ENCODE results near the gene LRRC3. TPM values are rescaled to one million over a fixed set of nuclear protein-coding genes. Genes with fewer than 3 reads are reported as not detected.
"Not testable (repeated sequence)": the region's sequence is repeated elsewhere in the genome, so short reads cannot be mapped to it uniquely, and the experiment has no call there.

LRRC3 gene
- total RNA-seq, 3 donors from 2014 or later, result 2.1 to 17.9 (median 2.7) TPM

- H3K9me3 ChIP-seq, result no peaks in the 10 kb centered on the region
- no peaks in the 10 kb centered on the region for H3K36me3 ChIP-seq (ENCODE audit: low read depth)
- intact Hi-C loops (cut with DNase I, micrococcal nuclease), result no loop called here
- TF ChIP-seq, protein P1, sequence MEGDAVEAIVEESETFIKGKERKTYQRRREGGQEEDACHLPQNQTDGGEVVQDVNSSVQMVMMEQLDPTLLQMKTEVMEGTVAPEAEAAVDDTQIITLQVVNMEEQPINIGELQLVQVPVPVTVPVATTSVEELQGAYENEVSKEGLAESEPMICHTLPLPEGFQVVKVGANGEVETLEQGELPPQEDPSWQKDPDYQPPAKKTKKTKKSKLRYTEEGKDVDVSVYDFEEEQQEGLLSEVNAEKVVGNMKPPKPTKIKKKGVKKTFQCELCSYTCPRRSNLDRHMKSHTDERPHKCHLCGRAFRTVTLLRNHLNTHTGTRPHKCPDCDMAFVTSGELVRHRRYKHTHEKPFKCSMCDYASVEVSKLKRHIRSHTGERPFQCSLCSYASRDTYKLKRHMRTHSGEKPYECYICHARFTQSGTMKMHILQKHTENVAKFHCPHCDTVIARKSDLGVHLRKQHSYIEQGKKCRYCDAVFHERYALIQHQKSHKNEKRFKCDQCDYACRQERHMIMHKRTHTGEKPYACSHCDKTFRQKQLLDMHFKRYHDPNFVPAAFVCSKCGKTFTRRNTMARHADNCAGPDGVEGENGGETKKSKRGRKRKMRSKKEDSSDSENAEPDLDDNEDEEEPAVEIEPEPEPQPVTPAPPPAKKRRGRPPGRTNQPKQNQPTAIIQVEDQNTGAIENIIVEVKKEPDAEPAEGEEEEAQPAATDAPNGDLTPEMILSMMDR (IDR thresholded peaks at IDR 0.05), result no peak
- ATAC-seq (no peak), DNase-seq (no peak)
- H3K4me3 ChIP-seq, result no peak overlapping the region
- no peaks in the 10 kb centered on the region for H3K4me1 ChIP-seq (ENCODE audit: low read depth)
Observed at GRCh38 chr21:44408226-44408625, 47.1 kb upstream of the LRRC3 start.

GRCh38 chr21:44413566-44414290, 41.6 kb upstream of the LRRC3 start:
- Histone ChIP-seq H3K4me1 (ENCODE audit: low read depth) (no peaks in the 10 kb centered on the region), H3K9me3 (no peaks in the 10 kb centered on the region), H3K4me3 (no peak overlapping the region), H3K36me3 (ENCODE audit: low read depth) (no peaks in the 10 kb centered on the region)
- TF ChIP-seq, protein P1 (IDR thresholded peaks at IDR 0.05), result no peak
- intact Hi-C loops (cut with DNase I, micrococcal nuclease), result no loop called here
- ATAC-seq (no peak), DNase-seq (peak in 2 of 3 donors; percentile 8 to 36)

DNA sequence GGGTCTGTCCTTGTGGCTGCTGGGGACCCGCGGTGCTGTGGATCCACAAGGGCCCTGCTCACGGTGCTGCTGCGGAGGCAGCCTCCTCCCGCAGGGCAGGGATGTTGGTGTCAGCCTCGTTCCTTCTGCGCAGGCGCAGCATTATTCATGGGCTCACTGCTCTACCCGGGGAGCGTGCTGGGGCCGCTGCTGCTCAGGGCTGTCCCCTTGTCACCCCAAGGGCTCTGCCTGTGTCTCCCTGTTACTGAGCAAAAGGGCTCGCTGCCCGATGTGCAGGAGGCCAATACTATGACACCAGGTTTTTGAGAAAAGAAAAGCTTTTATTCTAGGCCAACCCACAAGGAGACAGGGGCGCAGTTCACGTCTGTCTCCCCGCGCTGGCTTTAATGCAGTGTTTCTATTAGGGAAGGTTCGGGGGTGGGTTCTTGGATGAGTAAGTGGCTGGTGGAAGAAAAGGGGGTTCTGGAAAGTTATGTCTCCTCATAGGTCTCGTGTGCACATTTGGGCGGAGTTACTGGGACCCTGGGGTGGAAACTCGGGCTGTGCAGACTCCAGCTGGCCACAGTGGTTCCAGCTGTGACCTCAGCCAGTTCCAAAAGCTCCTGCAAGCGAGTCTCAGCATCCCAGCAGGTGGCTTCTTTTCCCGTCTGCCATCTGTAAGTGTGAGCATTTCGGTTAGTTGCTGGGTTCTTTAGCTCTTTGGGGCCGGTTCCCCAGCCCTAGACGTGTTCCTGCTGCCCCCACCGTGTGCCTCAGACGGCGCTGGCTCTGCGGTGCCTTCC, 40.8 kb upstream of the LRRC3 start:
- ATAC-seq (no peak), DNase-seq (peak in 1 of 3 donors; percentile 8)
- intact Hi-C loops (cut with DNase I, micrococcal nuclease), result no loop called here
- H3K4me3 ChIP-seq, result no peak overlapping the region
- H3K36me3 ChIP-seq (ENCODE audit: low read depth), result no peaks in the 10 kb centered on the region
- TF ChIP-seq, protein P1 (IDR thresholded peaks at IDR 0.05), result no peak
- H3K9me3 ChIP-seq, result no peaks in the 10 kb centered on the region
- no peaks in the 10 kb centered on the region for H3K4me1 ChIP-seq (ENCODE audit: low read depth)

- intact Hi-C loops (cut with DNase I, micrococcal nuclease), result no loop called here
- ATAC-seq (no peak), DNase-seq (peak in 2 of 3 donors; percentile 3 to 18)
- TF ChIP-seq, protein P1 (IDR thresholded peaks at IDR 0.05), result no peak
- Histone ChIP-seq H3K36me3 (ENCODE audit: low read depth) (no peaks in the 10 kb centered on the region), H3K9me3 (no peaks in the 10 kb centered on the region), H3K4me1 (ENCODE audit: low read depth) (no peaks in the 10 kb centered on the region), H3K4me3 (no peak overlapping the region)
Observed at GRCh38 chr21:44415073-44416025, 40.0 kb upstream of the LRRC3 start.

GRCh38 chr21:44416193-44416592, 39.1 kb upstream of the LRRC3 start:
- intact Hi-C loops (cut with DNase I, micrococcal nuclease), result no loop called here
- H3K4me1 ChIP-seq (ENCODE audit: low read depth), result no peaks in the 10 kb centered on the region
- no peaks in the 10 kb centered on the region for H3K36me3 ChIP-seq (ENCODE audit: low read depth)
- TF ChIP-seq, protein P1 (IDR thresholded peaks at IDR 0.05), result no peak
- H3K9me3 ChIP-seq, result no peaks in the 10 kb centered on the region
- peak in 2 of 3 donors; percentile 8 to 29 for DNase-seq
- ATAC-seq, result no peak
- H3K4me3 ChIP-seq, result no peak overlapping the region

GRCh38 chr21:44417621-44418107, 37.6 kb upstream of the LRRC3 start:
- H3K4me3 ChIP-seq; H3K4me1 ChIP-seq (ENCODE audit: low read depth); ATAC-seq; intact Hi-C loops (cut with DNase I, micrococcal nuclease); H3K9me3 ChIP-seq; H3K36me3 ChIP-seq (ENCODE audit: low read depth): not testable (repeated sequence)
- DNase-seq, result peak in 2 of 3 donors; percentile 10 to 32

All from mucosa of descending colon (tissue), 3 donors.